ENCODE data around the gene TC2N.
"Not testable (repeated sequence)": the region's sequence is repeated elsewhere in the genome, so short reads cannot be mapped to it uniquely, and the experiment has no call there.

TC2N gene

DNA sequence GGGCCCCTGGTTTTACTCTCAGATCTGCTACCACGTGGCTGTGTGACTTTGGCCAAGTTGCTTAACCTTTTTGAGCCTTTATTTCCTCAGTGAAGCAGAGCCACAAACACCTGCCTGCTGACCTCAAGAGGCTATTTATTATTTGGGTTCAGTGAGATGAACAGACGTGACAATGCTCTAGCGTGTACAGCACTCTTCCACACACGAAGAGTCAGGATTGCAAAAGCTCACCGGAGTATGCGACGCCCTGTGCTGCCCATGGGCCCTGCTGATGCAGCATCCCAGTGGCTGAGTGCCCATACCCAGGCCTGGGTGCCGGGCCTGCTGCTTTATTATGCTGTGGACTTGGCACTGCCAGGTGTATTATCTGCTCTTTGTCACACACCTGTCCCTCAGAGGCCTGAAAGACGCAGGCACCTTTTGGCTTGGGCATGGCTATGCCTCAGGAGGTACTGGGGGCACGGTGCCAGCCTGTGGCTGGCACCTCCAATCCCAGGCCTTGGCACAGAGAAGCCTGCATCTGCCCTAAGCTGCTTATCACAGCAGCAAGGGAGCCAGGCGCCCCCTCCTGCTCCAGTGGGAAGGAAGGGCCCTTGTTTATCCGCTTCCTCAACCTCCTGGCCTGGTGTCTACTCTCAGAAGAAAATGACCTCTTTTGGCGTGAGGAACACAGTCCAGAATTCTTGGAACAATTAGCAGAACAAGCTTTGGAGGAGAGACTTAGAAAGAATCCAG, 22.3 kb upstream of the TC2N start:
- no peak for DNase-seq (ENCODE audit: low spot score)

DNA sequence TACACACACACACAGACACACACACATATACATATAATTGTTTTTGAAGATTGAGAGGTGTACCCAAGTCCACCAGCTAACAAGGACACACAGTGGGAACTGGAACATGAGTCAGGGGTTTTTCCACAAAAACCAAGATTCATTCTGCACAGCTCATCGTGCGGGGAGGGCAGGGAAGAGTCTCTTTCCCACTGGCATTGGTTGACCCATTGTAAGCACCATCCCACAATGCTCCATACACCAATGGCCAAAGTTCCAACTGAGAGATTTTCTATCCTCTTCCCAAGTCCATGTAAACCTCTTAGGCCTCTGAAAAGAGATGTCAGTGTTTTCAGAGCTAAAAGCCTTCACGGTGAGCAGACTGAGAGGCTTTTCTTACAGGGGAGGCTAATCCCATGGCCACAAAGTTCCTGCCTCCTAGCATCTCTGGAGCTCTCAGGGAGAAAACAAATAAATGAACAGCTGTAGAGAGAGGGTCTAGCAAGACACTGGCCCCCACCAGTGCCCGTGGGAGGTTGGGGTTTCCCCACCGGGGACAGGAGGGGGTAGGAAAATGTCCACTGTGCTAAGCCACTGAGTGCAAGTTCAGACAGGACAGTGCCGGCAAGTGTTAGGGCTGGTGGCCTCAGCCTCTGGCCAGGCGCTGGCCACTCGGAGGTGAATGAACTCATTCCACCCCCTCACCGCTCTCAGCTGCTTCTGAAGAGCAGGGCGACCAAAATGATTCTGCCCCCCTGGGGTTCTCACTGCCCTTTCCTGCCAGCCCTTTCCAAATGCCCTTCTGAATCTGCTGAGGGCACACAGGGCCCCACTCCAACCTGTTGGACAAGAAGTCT, 21.5 kb upstream of the TC2N start:
- no peak for DNase-seq (ENCODE audit: low spot score)

DNA sequence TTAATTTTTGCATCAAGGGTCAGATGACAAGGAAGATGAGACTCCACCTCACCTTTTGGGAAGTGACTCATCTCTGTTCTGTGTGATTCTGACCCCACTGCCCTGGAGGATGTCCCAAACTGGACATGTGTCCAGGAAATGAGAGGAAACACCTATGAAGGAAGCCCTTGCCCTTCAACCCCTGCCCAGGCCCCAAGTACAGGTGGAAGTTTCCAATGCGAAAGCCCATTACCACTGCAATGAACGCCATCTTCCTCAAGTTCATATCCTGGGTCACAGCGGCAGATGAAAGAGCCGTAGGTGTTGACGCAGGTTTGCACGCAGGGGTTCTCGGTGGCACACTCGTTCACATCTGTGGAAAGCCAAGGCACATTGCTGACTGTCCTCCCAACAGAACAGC, 19.6 kb upstream of the TC2N start:
- no peak for DNase-seq (ENCODE audit: low spot score)

DNA sequence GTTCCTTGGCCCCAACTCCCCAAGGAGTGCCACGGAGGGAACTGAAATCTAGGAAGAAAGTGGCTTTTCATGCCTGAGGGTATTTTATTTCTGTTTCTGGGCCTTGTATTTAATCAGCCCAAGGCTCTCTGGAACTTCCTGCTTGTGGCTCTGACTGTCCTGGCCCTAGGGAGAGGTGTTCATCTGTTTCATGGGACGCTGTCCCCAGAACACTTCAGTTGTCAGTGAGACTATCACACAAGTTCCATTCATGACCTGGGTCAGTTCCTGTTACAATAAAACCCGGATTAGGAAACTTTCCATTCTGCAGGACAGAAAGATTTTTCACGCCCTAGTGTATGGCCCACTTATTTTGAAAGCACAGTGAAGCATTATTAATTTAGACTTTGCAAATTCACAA, 18.5 kb upstream of the TC2N start:
- DNase-seq (ENCODE audit: low spot score), result no peak

DNA sequence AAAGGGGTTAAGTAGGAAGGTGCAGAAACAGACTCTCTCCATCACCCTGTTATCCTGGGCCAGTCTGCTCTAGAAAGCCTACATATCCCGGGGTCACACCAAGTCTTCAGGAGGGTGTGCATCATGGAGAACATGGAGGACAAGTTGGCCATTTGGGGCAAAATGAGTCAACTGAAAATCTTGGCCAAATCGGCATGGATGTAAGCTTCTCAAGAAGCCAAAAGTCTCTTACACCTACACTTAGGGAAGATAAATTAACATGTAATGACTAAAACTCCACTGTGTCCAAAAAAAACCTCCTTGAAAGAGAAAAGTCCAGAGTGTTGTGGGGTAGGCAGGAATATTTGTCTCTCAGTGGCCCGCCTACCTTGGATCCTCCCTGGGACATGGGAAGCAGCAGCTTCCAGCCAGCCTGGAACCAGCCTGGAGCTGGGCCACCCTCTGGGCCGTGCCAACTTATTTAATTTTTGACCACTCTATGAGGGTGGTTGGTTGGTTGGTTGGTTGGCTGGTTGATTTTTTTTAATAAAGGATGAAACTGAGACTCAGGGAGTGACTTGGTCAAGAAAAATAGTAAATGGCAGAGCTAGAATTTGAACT, 17.9 kb upstream of the TC2N start:
- no peak for DNase-seq (ENCODE audit: low spot score)

DNA sequence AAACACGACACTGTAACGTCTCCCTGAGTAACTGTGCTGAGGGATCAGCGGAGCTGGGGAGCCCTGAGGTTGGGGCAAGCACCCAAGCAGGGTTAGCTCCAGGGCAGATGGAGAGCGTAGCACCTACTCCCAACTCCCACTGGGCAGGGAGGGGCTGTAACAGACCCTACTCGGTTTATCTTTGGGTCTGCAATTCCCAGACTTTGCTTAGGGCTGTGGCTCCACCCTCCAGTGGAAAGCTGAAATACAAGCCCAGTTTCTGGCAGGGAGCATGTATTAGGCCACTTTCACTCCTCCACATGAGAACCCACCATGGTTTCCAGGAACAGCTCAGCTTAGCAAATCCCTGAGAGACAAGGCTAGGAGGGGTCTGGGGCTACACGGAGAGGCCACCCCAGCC, 17.3 kb upstream of the TC2N start:
- no peak for DNase-seq (ENCODE audit: low spot score)

DNA sequence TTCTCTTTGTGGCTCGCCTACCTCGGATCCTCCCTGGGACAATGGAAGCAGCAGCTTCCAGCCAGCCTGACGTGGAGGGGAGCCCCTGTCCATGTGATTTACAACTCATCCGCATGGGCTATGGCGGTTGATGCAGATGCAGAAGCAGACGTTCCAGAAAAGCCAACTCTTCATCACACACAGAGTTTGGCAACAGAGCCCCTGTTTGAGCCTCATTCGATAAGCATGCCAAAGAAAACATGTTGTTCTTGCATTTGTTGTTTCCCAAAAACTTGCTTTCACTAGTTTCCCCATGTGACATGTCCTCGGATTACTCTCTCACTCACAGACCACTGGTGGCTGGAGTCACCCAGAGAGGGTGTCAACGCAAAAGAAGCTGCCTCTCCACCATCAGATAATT, 16.4 kb upstream of the TC2N start:
- no peak for DNase-seq (ENCODE audit: low spot score)

DNA sequence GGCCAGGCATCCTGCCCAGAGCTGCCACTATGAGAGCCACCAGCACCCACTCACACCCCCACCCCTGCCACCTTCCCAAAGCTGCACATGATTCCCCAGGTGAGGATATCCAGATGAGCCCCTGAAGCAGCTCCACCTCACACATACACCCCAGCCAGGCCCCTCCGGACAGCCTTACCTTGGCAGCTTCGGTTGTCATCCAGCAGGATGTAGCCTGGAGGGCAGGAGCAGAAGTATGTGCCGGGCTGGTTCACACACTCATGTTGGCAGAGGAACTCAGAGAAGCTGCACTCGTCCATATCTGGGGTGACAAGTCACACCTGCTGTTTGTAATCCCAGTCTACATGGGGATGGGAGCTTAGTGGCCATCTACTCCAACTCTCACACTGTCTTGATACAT, 15.4 kb upstream of the TC2N start:
- DNase-seq (ENCODE audit: low spot score), result no peak

DNA sequence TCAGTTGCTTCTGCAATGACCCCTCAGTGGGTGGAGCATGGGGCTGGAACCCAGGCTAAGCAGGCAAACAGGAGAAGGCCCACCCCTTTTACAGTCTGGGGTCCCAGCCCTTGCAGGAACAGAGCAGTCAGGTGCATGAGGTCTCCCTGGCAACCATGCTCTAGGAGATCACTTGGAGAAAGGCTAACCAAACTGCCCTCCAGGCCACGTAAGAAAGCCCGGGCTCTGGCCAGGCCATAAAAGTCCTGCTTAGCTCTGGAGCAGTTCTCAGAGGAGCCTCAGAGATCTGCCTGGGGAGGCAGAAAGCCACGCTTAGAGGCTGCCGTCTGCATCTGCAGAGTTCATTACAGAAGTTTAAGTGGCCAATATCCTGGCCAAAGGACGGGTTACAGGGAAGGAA, 15.0 kb upstream of the TC2N start:
- no peak for DNase-seq (ENCODE audit: low spot score)

DNA sequence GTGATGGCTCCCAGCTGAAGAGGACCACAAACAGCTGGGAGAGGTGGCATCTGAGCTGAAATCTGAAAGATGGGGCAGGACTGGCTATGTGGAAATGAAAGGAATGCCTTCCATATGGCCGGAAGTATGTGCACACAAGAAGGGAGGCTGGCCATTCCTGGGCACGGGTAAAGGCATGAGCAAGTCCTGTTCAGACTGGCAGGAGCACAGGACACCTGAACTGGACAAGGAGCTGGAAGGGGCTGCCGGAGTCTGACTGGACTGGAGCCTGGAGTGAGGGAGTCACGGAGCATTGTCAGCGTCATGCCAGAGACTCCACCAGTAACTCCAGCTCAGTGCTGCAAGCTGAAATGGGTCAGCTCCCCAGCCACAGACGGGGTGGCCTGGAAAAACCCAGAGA, 11.9 kb upstream of the TC2N start:
- no peak for DNase-seq (ENCODE audit: low spot score)

DNA sequence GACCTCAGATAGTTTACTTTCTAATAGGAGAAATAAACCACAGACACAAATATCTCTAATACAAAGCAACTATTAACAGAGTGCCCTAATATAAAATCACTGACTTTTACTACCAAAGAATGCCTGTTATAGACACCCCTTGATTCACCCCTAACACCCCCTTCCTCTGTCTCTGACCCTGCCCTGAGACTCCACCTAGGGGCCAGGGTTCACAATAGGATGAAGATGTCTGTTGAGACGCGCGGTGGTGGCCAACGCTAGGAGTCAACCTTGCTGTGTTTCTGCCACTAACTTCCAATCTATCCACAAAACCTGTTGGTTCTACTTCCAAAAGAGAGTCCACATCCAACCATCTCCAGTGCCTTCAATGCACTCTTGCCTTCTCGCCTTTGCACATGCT, 10.9 kb upstream of the TC2N start:
- no peak for DNase-seq (ENCODE audit: low spot score)

DNA sequence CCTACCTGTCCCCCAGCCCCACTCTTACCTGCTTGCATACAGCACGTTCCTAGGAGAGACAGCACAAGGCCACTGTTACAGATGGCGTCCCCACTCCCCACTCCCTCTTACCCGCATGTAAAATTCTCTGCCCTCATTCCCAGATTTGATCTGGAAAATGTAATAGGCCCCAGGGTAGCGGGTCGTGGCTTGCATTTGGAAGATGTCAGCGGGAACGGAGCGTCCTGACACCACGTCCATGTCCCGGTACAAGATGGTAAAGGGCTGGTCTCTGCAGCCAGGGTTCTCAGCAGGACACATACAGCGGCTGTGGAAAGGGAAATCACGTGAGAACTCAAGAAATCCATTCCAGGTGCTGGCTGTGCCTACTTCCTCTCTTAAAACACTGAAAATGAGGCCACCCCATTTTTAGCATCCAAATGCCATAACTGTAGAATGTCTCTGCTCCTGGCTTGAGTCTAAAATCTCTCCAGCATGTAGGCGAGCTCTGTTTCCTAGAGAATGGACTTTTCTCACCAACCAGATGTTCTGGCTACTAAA, 10.1 kb upstream of the TC2N start:
- DNase-seq (ENCODE audit: low spot score), result no peak

DNA sequence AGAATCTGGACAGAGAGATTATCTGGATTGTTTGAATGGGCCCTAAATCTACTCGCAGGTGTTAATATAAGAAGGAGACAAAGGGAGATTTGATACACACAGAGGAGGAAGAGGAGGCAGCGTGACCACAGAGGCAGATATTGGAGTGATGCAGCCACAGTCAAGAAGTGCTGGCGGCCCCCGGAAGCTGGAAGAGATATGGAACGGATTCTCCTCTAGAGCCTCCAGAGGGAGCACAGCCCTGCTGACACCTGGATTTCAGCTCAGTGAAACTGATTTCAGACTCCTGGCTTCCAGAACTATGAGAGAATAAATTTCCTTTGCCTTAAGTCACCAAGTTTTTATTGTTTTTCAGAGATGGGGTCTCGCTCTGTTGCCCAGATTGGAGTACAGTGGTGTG, 9.2 kb upstream of the TC2N start:
- DNase-seq (ENCODE audit: low spot score), result no peak

DNA sequence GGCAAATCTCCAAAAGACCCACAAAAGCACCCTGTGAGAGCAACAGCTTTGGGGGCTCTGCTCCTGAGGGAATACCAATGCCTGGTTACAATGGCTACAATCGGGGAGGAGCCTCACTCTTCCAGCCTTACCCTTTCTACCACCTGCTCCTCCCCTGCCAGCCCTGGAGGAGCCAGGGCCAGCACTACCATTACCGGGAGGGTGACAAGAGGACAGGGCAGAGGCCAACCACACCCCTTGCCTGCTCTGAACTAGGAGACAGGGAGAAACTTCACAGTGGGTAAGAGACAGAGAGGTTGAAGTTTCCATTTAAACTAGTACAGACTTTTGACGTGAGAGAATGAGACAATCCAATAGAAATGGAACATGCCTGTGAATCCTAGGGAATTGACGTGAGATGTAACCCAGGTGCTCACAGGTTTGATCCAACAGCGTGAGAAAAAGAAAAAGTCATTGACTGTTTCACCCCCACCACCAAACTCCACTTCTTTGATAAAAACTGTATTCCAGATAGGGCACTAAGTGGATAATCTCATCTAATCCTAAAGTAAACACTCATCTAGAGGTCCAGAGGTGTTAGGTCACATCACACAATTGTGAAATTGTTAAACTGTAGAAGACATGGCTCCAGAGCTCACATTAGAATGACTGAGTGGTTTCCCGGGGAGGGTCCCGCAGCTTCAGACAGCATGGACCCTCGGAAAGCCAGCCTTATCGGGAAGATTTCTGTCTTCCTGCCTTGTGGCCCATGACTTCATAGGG, 8.4 kb upstream of the TC2N start:
- DNase-seq (ENCODE audit: low spot score), result no peak

DNA sequence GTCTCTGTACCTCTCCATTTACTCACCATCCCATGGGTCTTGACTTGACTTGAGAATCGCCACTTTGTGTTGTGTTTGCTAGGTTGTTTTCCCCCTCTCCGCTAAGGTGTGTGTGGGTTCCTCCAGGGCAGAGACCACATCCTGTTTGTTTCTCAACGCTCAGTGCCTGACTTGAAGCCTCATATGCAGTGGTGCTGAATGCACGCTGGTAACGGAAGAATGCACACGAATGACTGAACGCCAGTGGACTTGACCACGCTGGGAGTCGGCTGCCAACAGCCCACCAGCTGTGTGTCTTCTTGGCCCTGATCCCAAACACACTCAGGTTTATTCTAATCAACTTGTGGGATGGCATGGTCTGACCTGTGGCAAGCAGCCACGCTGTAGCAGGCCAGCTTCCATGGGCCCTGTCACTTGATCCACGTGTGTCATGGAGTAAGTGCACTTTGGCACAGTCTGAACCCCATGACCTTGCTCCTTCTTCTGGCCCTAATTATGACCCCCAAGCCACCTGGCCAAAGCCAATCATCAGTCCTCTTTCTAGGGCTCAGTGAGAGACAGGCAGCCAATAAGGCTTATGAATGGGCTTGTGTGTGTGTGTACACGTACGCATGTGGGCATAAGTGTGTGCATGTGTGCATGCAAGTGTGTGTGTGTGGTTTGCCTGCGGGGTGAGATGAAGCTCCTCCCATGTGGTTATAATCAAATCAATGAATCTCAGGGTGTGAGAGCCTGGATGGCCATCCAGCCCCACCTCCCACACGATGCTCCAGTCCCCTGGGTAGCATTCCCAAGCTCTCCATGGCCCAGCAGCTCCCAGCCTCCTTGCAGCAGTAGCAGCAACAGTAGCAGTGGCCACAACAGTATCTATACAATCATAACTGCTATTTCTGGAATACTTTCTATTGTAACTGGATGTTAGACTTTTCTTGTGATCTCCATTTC, 6.4 kb upstream of the TC2N start:
- DNase-seq (ENCODE audit: low spot score), result no peak

DNA sequence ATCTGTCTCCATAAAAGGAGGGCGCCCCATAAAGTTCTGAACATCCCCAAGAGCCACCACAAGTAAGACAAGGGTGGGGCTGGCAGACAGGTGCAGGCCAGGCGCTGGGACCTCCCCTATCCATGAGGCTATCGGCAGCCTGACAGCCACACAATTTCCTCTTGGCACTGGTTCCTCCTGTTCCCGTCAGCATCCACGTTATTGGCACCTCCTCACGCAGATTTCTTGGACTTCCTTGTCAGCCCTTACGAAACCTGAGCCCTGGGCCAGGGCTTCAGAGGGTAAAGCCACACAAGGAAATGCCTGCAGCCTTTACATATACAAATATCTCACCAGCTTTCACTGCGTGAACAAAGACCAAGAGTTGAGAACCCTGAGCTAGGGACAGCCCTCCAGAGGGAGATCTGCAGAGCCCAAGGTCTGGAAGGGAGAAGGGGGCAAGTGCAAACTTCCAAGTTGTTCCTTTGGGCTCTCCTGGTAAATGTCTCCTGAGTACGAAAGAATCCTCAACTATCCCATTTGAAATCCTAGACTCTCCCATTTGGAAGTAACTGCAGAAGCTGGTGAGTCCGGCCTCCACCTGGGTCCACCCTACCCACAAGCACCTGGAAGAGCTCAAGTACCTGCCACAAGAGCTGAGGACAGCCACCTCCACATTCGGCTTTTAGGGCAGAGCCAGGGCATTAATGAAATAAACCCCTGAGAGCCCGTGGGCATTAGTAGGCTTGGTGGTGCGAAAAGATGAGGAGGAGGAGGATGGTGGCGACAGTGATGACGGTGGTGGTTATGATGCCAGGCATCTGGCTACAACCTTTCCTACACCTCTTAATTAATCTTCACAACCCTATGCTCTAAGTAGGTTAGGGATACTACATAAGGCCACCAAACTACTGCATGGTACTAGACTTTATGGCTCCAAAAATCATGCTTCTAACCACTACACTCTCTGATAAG, 5.5 kb upstream of the TC2N start:
- DNase-seq (ENCODE audit: low spot score), result no peak

DNA sequence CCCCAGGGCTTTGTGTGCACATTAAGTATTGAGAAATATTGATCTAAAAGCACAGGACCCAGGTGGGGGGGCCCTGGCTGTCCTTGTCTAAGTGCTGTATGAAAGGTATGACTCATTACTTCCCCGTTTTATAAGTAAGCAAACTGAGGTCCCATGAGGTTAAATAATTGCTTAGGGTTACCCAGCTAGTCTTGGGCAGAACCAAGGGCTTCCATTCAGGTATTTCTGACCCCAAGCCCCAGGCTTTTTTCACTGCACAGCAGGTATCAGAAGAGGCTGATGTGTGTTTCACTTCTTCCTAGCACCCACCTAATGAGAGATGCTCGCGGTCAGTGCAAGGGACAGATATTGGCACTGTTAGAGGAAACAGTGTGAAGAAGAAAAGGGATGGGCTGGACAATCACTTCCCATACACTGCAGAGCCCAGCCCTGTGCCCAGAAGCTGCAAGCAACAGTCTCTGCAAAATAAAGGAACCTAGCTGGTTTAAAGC, 4.7 kb upstream of the TC2N start:
- no peak for DNase-seq (ENCODE audit: low spot score)

DNA sequence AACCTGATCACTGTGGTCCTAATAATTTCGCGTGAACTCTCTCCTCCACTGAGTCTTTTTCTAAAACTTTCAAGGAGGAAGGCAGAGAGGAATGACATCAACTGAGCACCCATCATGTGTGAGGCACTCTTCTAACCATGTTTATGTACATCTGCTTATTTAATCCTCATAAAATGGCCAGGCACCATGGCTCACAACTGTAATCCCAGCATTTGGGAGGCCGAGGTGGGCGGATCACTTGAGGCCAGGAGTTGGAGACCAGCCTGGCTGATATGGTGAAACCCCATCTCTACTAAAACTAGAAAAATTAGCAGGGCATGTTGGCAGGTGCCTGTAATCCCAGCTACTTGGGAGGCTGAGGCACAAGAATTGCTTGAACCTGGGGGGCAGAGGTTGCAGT, 4.1 kb upstream of the TC2N start:
- not testable (repeated sequence) for DNase-seq (ENCODE audit: low spot score)

DNA sequence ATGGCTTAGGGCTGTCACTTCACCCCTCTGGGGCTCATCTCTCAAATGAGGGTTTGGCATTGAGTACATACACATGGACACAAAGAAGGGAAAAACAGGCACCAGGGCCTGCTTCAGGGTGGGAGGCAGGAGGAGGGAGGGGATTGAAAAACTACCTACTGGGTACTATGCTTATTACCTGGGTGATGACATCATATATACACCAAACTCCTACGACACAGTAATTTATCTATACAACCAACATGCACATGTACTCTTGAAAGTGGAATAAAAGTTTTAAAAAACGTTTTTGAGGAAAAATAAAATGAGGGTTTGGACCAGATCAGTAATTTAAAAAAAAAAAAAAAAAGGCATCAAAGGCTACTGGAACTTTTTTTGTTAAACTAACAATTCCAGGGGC, 3.6 kb upstream of the TC2N start:
- DNase-seq (ENCODE audit: low spot score), result no peak

DNA sequence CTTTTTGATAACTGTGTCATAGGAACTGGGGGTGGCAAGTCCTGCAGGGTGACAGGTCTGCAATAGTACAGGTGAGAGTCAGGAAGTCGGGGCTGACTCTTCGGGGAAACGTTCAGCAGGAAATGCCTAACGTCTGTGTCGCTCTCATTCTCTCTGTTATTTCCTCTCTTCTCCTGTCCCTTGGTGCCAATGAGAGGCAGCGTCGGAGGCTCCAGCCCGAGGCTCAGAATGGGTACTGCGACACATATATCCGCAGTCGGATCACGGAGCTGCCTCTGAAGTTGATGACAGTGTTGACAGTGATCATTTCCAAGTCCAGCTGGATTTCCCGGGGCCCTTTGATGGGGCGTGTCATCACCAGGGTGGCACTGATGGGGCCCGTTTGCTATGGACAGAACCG, 2.7 kb upstream of the TC2N start:
- no peak for DNase-seq (ENCODE audit: low spot score)

Measured in hepatic stellate cell (primary cell).